ENCODE data around the gene MELTF. TPM values are rescaled to one million over a fixed set of nuclear protein-coding genes. Genes with fewer than 3 reads are reported as not detected.
A peak's percentile ranks its signal among the peaks of the same experiment; 100 is the strongest.

MELTF gene
- total and polyA plus RNA-seq, 2 of the 13 experiments (the other 11 are each of a cell fraction or from before 2014, with no cell fraction given), result 3.2 to 7.5 TPM

GRCh38 chr3:197029511-197030167 is at the start of gene MELTF (continued):
- 0 out of 2 replicates have a peak, but pooled peaks have one; percentile 42 for TF ChIP-seq ZNF747 (CRISPR knock-in tag; IDR thresholded peaks at IDR 0.05; ENCODE audit: borderline replicate concordance)
- no peak for TF ChIP-seq HMGXB3 (CRISPR knock-in tag; IDR thresholded peaks at IDR 0.05; ENCODE audit: borderline replicate concordance)
- peak in 1 of 2 experiments; percentile 85; a peak in 3 of 4 replicates for TF ChIP-seq HMGXB4 (CRISPR knock-in tag; IDR thresholded peaks at IDR 0.05; ENCODE audit: borderline replicate concordance in 1 of 2, low read depth in 1 of 2)
- TF ChIP-seq THYN1 (CRISPR knock-in tag; IDR thresholded peaks at IDR 0.05; ENCODE audit: borderline replicate concordance, low read depth), result no peak
- TF ChIP-seq U2AF2 (IDR thresholded peaks at IDR 0.05; ENCODE audit: low read depth, low read length), result no peak
- no peak for TF ChIP-seq RFX3 (CRISPR knock-in tag; IDR thresholded peaks at IDR 0.05)
- no peak for TF ChIP-seq PAF1 (CRISPR knock-in tag; IDR thresholded peaks at IDR 0.05)
- TF ChIP-seq STAT5B (CRISPR knock-in tag; IDR thresholded peaks at IDR 0.05), result no peak
- TF ChIP-seq ARID2 (CRISPR knock-in tag; IDR thresholded peaks at IDR 0.05; ENCODE audit: borderline replicate concordance), result no peak
- TF ChIP-seq ZNF780A (CRISPR knock-in tag; IDR thresholded peaks at IDR 0.05), result no peak
- no peak for TF ChIP-seq NR0B2 (CRISPR knock-in tag; IDR thresholded peaks at IDR 0.05)
- peak; percentile 70; the same call in 1 of the 2 replicates for TF ChIP-seq ZNF501 (CRISPR knock-in tag; IDR thresholded peaks at IDR 0.05)
- peak; percentile 24; the same call in 1 of the 2 replicates for TF ChIP-seq KDM2A (CRISPR knock-in tag; IDR thresholded peaks at IDR 0.05; ENCODE audit: borderline replicate concordance, low read depth)
- no peak for TF ChIP-seq PHB2 (IDR thresholded peaks at IDR 0.05; ENCODE audit: partially characterized antibody)
- no peak for TF ChIP-seq ATF4 (CRISPR knock-in tag; IDR thresholded peaks at IDR 0.05)
- TF ChIP-seq ZNF383 (CRISPR knock-in tag; IDR thresholded peaks at IDR 0.05; ENCODE audit: borderline replicate concordance), result no peak
- TF ChIP-seq, protein P1, sequence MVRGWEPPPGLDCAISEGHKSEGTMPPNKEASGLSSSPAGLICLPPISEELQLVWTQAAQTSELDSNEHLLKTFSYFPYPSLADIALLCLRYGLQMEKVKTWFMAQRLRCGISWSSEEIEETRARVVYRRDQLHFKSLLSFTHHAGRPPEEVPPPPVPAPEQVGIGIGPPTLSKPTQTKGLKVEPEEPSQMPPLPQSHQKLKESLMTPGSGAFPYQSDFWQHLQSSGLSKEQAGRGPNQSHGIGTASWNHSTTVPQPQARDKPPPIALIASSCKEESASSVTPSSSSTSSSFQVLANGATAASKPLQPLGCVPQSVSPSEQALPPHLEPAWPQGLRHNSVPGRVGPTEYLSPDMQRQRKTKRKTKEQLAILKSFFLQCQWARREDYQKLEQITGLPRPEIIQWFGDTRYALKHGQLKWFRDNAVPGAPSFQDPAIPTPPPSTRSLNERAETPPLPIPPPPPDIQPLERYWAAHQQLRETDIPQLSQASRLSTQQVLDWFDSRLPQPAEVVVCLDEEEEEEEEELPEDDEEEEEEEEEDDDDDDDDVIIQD (CRISPR knock-in tag; IDR thresholded peaks at IDR 0.05; ENCODE audit: low read depth), result no peak
- no peak for TF ChIP-seq ZBTB21 (CRISPR knock-in tag; IDR thresholded peaks at IDR 0.05)

Data from HepG2 (cell line).